ENCODE measurements around the gene HS6ST3.

The HS6ST3 gene

DNA sequence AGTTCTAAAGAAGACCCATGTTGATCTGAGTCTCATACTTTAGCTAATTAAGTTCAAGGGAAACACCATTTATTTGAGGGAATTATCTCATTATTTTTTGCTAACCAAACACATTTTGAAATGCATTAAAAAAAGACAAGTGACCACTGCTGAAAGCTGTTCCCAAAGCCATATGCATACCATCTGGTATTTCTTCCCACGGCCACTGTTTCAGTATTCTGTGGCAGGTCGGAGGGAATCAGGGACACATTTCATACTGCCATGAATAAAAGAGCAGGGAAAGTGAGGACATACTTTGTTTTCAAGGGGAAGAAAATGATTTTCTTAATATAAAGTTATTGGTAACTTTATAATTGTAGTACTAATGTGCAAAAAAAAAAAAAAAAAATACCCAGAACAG, 401.2 kb downstream of the HS6ST3 start:
- H3K4me3 ChIP-seq (ENCODE audit: insufficient read depth in 1 of 2, low read depth in 1 of 2, low read length in 2 of 2) = no peak overlapping the region
- no peak overlapping the region for H2BK12ac ChIP-seq (ENCODE audit: low read length in 2 of 2)
- H2AK5ac ChIP-seq (ENCODE audit: low read length, severe bottlenecking) = no peak overlapping the region
- no peaks in the 10 kb centered on the region for H3K27me3 ChIP-seq (ENCODE audit: control insufficient read depth in 1 of 2, insufficient read depth in 1 of 2, low read length in 2 of 2)
- H3K27ac ChIP-seq (ENCODE audit: low read length, poor library complexity, severe bottlenecking) = no peak overlapping the region
- H2BK5ac ChIP-seq (ENCODE audit: low read depth, low read length, poor library complexity, severe bottlenecking) = no peak overlapping the region
- no peak overlapping the region for H2AFZ ChIP-seq (ENCODE audit: low read depth, low read length)
- no peak overlapping the region for H3K14ac ChIP-seq (ENCODE audit: low read length in 2 of 2)
- DNase-seq = no peak
- no peaks in the 10 kb centered on the region for H3K4me1 ChIP-seq (ENCODE audit: control insufficient read depth, insufficient read depth, low read depth, low read length)
- no peak overlapping the region for H4K8ac ChIP-seq (ENCODE audit: low read length)
- H3K9me3 ChIP-seq (ENCODE audit: control insufficient read depth, low read length) = peaks cover 2% of the 10 kb centered on the region
- no peak overlapping the region for H3K23ac ChIP-seq (ENCODE audit: low read length in 2 of 2)
- H3K4ac ChIP-seq (ENCODE audit: low read depth in 1 of 2, low read length in 2 of 2) = no peak overlapping the region
- H2BK120ac ChIP-seq (ENCODE audit: low read depth, low read length) = no peak overlapping the region
- H3K9ac ChIP-seq (ENCODE audit: low read length) = no peak overlapping the region
- no peak overlapping the region for H3K4me2 ChIP-seq (ENCODE audit: low read length, poor library complexity, severe bottlenecking)
- WGBS = no CpG with 5 or more reads among the region's 2 CpGs
- H4K91ac ChIP-seq (ENCODE audit: low read length) = no peak overlapping the region
- H3K18ac ChIP-seq (ENCODE audit: low read depth in 1 of 2, low read length in 2 of 2) = no peak overlapping the region
- H3K36me3 ChIP-seq (ENCODE audit: control insufficient read depth in 1 of 2, insufficient read depth in 2 of 2, low read depth in 1 of 2, low read length in 2 of 2) = no peaks in the 10 kb centered on the region
- H2BK15ac ChIP-seq (ENCODE audit: low read depth, poor library complexity, severe bottlenecking) = no peak overlapping the region
- no peaks in the 10 kb centered on the region for H3K79me1 ChIP-seq (replicated peaks; ENCODE audit: low read length, poor library complexity, severe bottlenecking)

DNA sequence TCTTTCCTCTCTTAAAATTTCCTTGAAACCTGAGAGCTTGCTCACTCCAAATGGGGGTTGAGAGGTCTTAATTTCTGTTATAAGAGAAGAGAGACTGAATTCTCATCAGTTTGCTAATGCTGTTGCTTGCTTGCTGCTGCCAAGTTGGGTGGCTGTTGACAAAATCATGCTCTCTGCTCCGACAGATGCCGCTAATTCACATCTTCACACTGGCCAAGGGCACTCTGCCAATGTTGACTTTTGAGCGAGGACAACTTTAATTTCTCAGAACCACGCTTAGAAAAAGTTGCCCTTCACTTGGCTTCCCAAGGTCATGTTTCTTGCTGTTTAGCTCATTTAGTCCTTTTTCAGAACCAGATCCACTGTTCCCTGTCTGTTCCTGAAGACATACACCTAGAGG, 402.9 kb downstream of the HS6ST3 start:
- Histone ChIP-seq H3K4me2 (ENCODE audit: low read length, poor library complexity, severe bottlenecking) (no peak overlapping the region), H2BK5ac (ENCODE audit: low read depth, low read length, poor library complexity, severe bottlenecking) (no peak overlapping the region), H3K9me3 (ENCODE audit: control insufficient read depth, low read length) (peaks cover 7% of the 10 kb centered on the region), H4K8ac (ENCODE audit: low read length) (no peak overlapping the region), H3K4me1 (ENCODE audit: control insufficient read depth, insufficient read depth, low read depth, low read length) (no peaks in the 10 kb centered on the region), H3K36me3 (ENCODE audit: control insufficient read depth in 1 of 2, insufficient read depth in 2 of 2, low read depth in 1 of 2, low read length in 2 of 2) (no peaks in the 10 kb centered on the region), H4K91ac (ENCODE audit: low read length) (no peak overlapping the region), H2AFZ (ENCODE audit: low read depth, low read length) (no peak overlapping the region), H2AK5ac (ENCODE audit: low read length, severe bottlenecking) (no peak overlapping the region), H3K79me1 (replicated peaks; ENCODE audit: low read length, poor library complexity, severe bottlenecking) (no peaks in the 10 kb centered on the region), H3K4me3 (ENCODE audit: insufficient read depth in 1 of 2, low read depth in 1 of 2, low read length in 2 of 2) (no peak overlapping the region), H3K18ac (ENCODE audit: low read depth in 1 of 2, low read length in 2 of 2) (no peak overlapping the region), H2BK120ac (ENCODE audit: low read depth, low read length) (no peak overlapping the region), H3K23ac (ENCODE audit: low read length in 2 of 2) (no peak overlapping the region), H3K9ac (ENCODE audit: low read length) (no peak overlapping the region), H2BK12ac (ENCODE audit: low read length in 2 of 2) (no peak overlapping the region), H2BK15ac (ENCODE audit: low read depth, poor library complexity, severe bottlenecking) (no peak overlapping the region), H3K27me3 (ENCODE audit: control insufficient read depth in 1 of 2, insufficient read depth in 1 of 2, low read length in 2 of 2) (no peaks in the 10 kb centered on the region), H3K27ac (ENCODE audit: low read length, poor library complexity, severe bottlenecking) (no peak overlapping the region), H3K4ac (ENCODE audit: low read depth in 1 of 2, low read length in 2 of 2) (no peak overlapping the region), H3K14ac (ENCODE audit: low read length in 2 of 2) (no peak overlapping the region)
- 90% methylated on average over 4 of the region's 4 CpGs for WGBS
- DNase-seq = no peak

DNA sequence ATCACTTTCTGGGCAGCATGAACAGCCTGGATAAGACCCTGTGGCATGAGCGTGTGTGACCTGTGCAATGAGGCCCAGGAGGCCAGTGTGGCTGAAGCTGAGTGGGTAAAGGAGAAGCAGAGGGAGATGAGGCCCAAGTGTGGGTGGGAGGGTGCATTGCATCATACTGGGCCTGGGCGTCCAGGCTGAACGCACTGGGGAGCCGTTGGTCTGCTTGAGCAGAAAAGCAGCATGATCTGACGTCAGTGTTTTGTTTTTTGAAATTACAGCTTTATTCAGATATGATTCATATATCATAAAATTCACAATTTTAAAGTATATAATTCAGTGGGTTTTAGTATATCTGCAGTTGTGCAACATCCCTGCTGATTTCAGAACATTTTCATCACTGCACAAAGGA, 409.7 kb downstream of the HS6ST3 start:
- Histone ChIP-seq H2AK5ac (ENCODE audit: low read length, severe bottlenecking) (no peak overlapping the region), H3K4me3 (ENCODE audit: insufficient read depth in 1 of 2, low read depth in 1 of 2, low read length in 2 of 2) (no peak overlapping the region), H3K27ac (ENCODE audit: low read length, poor library complexity, severe bottlenecking) (no peak overlapping the region), H2AFZ (ENCODE audit: low read depth, low read length) (no peak overlapping the region), H3K4me1 (ENCODE audit: control insufficient read depth, insufficient read depth, low read depth, low read length) (no peaks in the 10 kb centered on the region), H3K79me1 (replicated peaks; ENCODE audit: low read length, poor library complexity, severe bottlenecking) (no peaks in the 10 kb centered on the region), H3K14ac (ENCODE audit: low read length in 2 of 2) (no peak overlapping the region), H3K9me3 (ENCODE audit: control insufficient read depth, low read length) (peaks cover 5% of the 10 kb centered on the region), H2BK5ac (ENCODE audit: low read depth, low read length, poor library complexity, severe bottlenecking) (no peak overlapping the region), H3K4me2 (ENCODE audit: low read length, poor library complexity, severe bottlenecking) (no peak overlapping the region), H4K8ac (ENCODE audit: low read length) (no peak overlapping the region), H2BK120ac (ENCODE audit: low read depth, low read length) (no peak overlapping the region), H2BK12ac (ENCODE audit: low read length in 2 of 2) (no peak overlapping the region), H3K23ac (ENCODE audit: low read length in 2 of 2) (no peak overlapping the region), H3K36me3 (ENCODE audit: control insufficient read depth in 1 of 2, insufficient read depth in 2 of 2, low read depth in 1 of 2, low read length in 2 of 2) (no peaks in the 10 kb centered on the region), H3K4ac (ENCODE audit: low read depth in 1 of 2, low read length in 2 of 2) (no peak overlapping the region), H3K18ac (ENCODE audit: low read depth in 1 of 2, low read length in 2 of 2) (no peak overlapping the region), H3K9ac (ENCODE audit: low read length) (no peak overlapping the region), H2BK15ac (ENCODE audit: low read depth, poor library complexity, severe bottlenecking) (no peak overlapping the region), H4K91ac (ENCODE audit: low read length) (no peak overlapping the region), H3K27me3 (ENCODE audit: control insufficient read depth in 1 of 2, insufficient read depth in 1 of 2, low read length in 2 of 2) (no peaks in the 10 kb centered on the region)
- DNase-seq = no peak
- 95% methylated on average over 2 of the region's 5 CpGs for WGBS

DNA sequence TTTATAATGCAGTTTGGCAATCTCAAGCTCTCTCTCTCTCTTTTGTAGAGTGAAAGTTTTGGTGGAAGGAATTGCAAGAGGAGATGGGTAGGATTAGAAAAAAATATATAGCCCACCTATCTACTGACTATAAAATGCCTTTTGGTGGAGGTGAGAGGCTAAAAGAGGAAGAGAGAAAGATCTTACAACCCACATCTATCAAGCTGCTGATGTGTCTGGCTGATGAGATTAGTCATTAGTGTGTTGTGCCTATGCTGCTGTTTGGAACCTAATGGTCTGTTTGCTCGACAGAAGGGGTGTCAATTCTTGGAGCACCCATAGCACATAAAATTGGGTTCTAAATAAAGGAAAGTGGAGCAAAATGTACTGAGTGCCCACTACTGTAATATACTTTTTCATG, 411.0 kb downstream of the HS6ST3 start:
- Histone ChIP-seq H2BK5ac (ENCODE audit: low read depth, low read length, poor library complexity, severe bottlenecking) (no peak overlapping the region), H2BK15ac (ENCODE audit: low read depth, poor library complexity, severe bottlenecking) (no peak overlapping the region), H3K27me3 (ENCODE audit: control insufficient read depth in 1 of 2, insufficient read depth in 1 of 2, low read length in 2 of 2) (no peaks in the 10 kb centered on the region), H3K9me3 (ENCODE audit: control insufficient read depth, low read length) (peaks cover 5% of the 10 kb centered on the region), H2BK12ac (ENCODE audit: low read length in 2 of 2) (no peak overlapping the region), H3K18ac (ENCODE audit: low read depth in 1 of 2, low read length in 2 of 2) (no peak overlapping the region), H2AK5ac (ENCODE audit: low read length, severe bottlenecking) (no peak overlapping the region), H3K27ac (ENCODE audit: low read length, poor library complexity, severe bottlenecking) (no peak overlapping the region), H4K91ac (ENCODE audit: low read length) (no peak overlapping the region), H3K9ac (ENCODE audit: low read length) (no peak overlapping the region), H3K79me1 (replicated peaks; ENCODE audit: low read length, poor library complexity, severe bottlenecking) (no peaks in the 10 kb centered on the region), H3K4me2 (ENCODE audit: low read length, poor library complexity, severe bottlenecking) (no peak overlapping the region), H2BK120ac (ENCODE audit: low read depth, low read length) (no peak overlapping the region), H3K23ac (ENCODE audit: low read length in 2 of 2) (no peak overlapping the region), H3K4ac (ENCODE audit: low read depth in 1 of 2, low read length in 2 of 2) (no peak overlapping the region), H3K36me3 (ENCODE audit: control insufficient read depth in 1 of 2, insufficient read depth in 2 of 2, low read depth in 1 of 2, low read length in 2 of 2) (no peaks in the 10 kb centered on the region), H3K4me3 (ENCODE audit: insufficient read depth in 1 of 2, low read depth in 1 of 2, low read length in 2 of 2) (no peak overlapping the region), H3K4me1 (ENCODE audit: control insufficient read depth, insufficient read depth, low read depth, low read length) (no peaks in the 10 kb centered on the region), H2AFZ (ENCODE audit: low read depth, low read length) (no peak overlapping the region), H4K8ac (ENCODE audit: low read length) (no peak overlapping the region), H3K14ac (ENCODE audit: low read length in 2 of 2) (no peak overlapping the region)
- no CpG with 5 or more reads among the region's 1 CpG for WGBS
- no peak for DNase-seq
